Caki2 (cell line): ENCODE results near the gene FOXO3B. TPM values are rescaled to one million over a fixed set of nuclear protein-coding genes. Genes with fewer than 3 reads are reported as not detected.
A peak's percentile ranks its signal among the peaks of the same experiment; 100 is the strongest.
"Not testable (repeated sequence)": the region's sequence is repeated elsewhere in the genome, so short reads cannot be mapped to it uniquely, and the experiment has no call there.

Source experiments
- DNase-seq: peaks from one replicate; pipeline ENCODE4 v3.0.0-alpha.2; 2015; ENCODE audit warnings: low read depth
- in situ Hi-C: cut with HindIII; loops from 2 replicates; pipeline ENCODE4 v1.10.0; 2016; ENCODE audit warnings: low sequenced_read_pairs, low pct_unique_long_range_greater_than_20kb, mixed read lengths
- total RNA-seq: library from RNA; depleted of rRNA; stranded (reverse); fragments of >200 nt; shearing (Covaris generic); gene quantifications from 2 replicates; pipeline ENCODE4 v1.2.3, GENCODE V29; 2014; ENCODE audit warnings: low replicate concordance; rRNA removed

The FOXO3B gene
- 0.10 TPM in 1 of 2 replicates, not detected in the other for total RNA-seq

DNA sequence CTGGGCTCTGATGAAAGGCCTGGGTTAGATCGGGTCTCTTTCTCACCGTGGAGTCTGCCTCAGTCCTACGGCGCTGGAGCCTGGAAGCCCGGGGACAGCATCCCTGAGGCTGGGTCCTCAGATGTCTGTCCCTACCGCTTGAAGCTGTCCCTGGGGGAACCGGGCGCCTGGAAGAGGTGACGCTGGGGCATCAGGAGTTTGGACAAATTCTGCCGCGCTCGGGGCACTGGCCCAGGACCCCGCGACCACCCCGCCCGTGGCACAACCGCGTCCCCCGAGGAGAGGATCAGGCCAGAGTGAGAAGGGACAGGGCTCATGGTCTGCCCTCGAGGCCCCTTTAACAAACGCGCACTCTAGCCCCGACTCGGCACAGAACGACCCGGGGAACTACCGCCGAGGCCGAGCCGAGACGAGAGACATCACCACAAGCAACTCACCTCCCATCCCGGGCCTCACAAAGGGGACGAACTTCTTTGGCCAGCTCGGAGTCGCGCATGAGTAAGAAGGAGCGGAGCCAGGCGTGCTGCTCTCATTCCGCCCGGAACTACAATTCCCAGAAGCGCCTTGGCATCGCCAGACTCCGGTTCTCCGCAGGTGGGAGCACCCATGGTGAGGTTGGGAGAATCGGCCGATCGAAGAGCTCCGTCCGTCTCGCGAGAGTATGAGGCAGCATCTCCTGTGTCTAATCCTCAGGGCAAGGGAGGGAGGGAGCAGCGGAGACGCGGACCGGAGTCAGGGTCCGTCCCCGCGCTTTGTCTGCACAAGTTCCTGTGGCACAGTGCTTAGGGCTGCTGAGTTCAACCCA lies at the start of gene FOXO3B:
FOXO3B (minus strand) TSS at position 548 of the 805 bp plus-strand sequence. CDS start 663 bp downstream, outside the sequence.
- in situ Hi-C loops, result not testable (repeated sequence)
- peak; percentile 88 for DNase-seq

DNA sequence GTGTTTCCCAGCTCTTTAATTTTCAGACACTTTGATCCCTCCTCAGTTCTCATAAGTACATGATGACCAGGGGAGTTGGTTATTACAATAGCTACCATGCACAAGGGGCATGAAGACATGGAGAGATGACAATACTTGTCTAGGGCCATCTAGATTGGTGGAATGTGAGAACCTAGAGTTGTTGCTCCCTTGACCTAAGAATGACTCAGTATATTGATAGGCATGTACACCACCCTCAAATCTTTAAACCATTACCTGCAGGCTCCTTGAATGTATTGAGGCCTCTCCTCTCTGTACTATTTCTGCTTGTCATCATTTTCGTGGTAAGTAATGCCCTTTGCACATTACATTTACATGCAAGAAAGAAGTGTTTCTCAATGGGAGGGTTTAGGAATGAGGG lies 41.4 kb upstream of the FOXO3B start:
- DNase-seq, result peak; percentile 36
- in situ Hi-C loops, result not testable (repeated sequence)

DNA sequence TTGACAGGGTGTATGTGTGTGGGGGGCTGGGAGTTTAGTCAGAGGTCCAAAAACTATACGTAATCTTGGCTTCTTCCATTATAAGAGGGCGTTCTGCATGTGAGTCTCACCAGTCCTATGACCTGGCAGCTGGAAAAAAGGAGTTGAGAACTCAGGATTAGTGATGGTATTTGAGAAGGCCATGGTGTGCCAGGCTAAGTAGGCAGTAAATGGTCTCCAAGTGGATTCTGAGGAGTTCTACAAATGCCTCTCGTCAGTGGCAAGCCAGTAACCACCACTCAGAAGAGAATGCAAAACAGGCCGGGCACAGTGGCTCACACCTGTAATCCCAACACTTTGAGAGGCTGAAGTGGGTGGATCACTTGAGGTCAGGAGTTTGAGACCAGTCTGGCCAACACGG lies 40.5 kb upstream of the FOXO3B start:
- in situ Hi-C loops, result not testable (repeated sequence)
- peak; percentile 18 for DNase-seq

DNA sequence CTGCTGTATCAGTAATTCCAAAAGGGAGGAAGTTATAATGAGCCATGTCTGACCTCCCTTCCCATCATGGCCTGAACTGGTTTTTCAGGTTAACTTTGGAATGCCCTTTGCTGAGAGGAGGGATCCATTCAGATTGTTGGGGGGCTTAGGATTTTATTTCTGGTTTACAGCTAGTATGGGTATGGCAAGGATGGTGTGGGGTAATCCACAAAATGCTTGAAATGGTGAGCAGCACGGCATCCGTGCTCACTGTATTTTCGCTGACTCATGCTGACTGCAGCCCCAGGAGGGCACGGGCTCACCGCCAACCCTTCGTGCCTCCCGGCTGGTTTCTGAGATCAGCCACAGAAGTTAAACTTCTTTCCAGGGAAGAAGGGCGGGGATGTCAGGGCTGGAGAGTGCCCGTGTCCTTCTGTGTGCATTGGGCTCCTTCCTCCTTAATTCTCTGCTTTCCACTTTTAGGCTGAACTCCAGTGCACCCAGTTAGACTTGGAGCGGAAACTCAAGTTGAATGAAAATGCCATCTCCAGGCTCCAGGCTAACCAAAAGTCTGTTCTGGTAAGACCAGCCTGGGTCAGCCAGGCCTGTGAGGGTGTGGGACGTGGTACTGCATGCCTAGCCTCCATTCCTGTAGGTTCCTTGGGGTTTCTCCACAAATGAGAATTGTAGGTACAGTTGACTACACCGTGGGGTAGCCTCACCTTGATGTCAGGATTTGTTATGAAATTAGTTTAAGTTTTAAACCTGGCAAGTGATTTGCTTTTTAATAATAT lies 39.8 kb upstream of the FOXO3B start:
- in situ Hi-C loops, DNase-seq: not testable (repeated sequence)

DNA sequence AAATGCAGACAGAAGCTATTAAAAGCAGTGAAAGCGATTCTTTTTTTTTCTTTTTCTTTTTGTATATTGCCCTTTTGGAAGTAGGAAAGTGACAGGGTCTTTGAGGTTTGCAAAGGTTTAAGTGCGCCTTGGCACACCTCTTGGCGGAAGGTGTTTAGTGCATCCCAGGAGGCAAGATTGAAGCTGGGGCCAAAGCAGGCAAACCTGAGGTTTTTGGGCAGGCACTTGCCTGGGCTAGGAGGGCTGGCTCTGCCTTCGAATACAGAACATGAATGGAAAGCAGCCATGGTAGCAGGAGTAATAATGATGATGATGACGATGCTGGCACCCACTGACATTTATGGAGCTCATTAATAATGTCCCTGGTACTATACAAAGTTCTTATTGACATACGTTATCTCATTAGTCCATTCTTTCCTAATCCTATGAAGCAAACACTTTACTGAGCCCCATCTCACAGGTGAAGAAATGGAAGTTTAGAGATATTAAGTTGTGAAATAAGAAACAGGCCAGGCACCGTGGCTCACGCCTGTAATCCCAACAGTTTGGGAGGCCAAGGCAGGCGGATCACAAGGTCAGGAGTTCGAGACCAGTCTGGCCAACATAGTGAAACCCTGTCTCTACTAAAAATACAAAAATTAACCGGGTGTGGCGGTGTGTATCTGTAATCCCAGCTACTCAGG lies 37.5 kb upstream of the FOXO3B start:
- in situ Hi-C loops, DNase-seq: not testable (repeated sequence)

DNA sequence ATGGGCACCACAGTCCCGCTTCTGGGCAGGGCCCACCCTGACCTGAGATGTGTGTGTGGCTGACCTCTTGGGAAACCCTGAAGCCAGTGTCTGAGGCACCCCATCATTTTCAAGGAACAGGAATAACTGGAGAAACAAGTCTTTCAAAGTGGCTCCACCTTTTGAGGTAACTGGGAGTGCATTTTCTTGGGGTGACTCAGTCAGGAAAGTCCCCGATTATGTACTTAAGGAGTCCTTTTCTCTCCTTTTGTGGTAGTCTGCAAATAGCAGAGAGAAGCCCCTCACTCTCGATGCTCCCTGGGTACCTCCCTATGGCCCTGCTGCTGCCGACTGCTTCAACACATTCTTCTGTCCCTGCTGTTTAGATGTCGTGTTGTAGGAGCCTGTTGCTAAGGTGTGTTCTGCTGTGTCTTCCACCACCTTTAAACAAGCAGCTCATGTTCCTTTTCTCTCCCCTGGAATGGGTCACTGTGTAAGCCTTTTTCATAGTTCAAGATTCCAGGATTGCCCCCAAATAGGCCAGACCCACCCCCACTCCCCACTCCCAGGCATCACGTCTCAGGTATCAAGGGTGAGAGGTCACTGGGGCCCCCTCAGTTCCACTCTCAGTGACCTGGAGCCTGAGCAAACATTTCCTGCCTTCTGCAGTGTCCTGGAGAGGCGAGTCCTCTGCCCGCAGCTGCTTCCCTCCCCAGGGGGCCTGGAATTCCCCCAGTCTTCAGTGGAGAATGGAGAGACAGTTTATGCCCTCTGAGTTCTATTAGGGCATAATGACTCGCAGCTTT lies 36.7 kb upstream of the FOXO3B start:
- in situ Hi-C loops, result not testable (repeated sequence)
- DNase-seq, result peak; percentile 77

DNA sequence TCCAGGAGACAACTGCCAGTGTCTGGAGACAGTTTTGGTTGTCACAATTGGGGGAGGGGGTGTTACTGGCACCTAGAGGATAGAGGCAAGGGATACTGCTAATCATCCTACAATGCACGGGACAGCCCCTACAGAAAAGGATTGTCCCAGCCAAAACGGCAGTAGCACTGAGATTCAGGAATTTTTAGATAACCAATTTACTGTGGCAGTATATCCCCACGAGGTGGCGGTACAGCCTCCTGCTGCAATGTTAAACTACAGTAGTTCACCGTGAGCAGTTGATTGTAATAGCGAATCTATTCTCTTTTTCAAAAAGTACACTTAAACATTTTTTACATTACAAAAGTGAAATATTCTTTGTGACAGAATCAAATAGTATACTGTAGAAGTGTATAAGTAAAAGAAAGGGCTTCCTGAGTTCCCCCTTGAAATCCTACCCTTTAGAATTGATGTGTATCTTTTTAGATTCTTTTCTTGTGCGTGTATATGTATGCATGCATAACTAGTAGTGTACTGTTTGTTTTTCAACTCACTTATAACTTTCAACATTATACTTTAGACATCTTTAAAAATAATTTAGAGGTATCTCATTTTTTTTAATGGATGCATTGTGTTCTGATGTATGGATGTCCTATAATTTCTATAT lies 30.4 kb upstream of the FOXO3B start:
- DNase-seq, in situ Hi-C loops: not testable (repeated sequence)

DNA sequence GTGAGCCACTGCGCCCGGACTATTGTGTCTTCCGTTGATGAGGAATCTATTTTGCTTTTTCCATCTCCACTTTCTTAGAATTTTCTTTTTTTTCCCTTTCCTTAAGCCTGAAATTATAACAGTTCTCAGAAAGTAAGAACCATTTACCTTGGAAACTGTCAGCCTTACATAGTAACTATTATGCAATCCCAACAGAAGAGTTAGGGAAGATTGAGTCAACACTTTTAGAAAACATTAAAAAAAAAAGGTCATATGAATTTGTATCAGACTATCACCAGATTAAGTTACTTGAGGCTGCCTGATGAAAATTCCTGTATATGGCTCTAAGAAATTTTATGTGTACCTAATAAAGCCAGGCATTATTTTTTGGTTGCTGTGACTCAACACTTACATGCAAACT lies 26.1 kb upstream of the FOXO3B start:
- in situ Hi-C loops, DNase-seq: not testable (repeated sequence)

DNA sequence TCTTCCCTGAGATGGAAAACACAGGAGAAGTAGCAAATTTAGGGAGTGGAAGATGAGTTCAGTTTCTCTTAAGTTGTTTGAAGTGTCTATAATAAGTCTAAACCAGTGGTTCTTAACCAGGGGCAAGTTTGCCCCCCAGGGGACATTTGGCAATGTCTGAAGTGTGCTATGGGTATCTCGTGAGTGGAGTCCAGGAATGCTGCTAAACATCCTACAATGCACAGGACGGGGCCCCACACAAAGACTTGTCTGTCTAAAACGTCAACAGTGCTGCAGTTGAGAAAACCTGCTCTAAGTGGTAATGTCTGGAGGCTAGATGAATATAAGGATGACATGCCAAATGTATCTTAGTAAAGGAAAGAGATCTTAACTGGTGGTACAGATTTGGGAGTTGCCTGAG lies 23.8 kb upstream of the FOXO3B start:
- in situ Hi-C loops, result not testable (repeated sequence)

DNA sequence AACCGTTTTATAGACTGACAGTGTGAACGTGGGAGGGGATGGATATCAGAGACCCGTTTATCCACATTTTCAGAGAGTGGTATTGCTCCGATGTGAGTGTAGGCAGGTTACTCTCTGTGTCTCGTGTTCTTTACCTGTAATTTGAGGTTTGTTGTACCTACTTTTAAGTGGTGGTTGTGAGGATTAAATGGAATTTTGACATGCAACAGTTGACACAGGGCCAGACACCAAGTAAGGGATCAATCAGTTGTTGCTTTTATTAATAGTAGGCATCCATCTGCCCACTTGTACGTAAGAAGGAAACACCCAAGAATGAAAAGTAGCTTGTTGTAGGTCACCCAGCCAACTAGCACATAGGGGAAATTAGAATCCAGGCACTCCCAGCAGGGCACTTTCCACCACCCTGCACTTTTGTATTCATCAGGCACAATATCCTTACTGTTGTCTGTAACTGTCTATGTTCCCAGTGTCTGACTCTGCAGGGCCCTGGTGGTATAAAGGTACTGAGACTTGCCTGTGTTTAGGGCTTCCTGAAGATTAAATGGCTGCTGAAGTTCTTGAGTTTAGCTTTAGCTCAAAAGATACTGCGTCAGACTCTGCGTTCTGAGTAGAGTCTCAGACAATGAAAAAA lies 16.5 kb upstream of the FOXO3B start:
- DNase-seq, in situ Hi-C loops: not testable (repeated sequence)

More for the DNA sequence above, 23.8 kb upstream of the FOXO3B start:
- DNase-seq, result not testable (repeated sequence)

DNA sequence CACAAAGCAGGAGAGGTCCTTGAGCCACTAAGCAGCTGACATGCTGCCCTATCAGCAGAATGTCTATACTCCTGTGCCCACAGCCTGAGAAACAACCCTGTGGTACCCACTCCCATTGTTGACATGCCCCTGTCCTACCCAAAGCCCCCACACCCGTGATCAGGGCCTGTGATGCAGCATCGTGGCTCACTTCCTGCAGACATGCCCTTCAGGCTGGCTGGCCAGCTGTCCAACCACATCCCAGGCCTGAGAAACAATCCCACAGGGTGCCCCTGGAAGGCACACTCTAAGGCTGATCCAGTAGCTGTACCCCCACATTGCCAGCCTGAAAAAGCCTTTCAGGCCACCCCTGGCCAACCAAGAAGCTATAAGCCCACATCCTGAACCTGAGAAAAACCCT lies 13.0 kb upstream of the FOXO3B start:
- DNase-seq, in situ Hi-C loops: not testable (repeated sequence)

DNA sequence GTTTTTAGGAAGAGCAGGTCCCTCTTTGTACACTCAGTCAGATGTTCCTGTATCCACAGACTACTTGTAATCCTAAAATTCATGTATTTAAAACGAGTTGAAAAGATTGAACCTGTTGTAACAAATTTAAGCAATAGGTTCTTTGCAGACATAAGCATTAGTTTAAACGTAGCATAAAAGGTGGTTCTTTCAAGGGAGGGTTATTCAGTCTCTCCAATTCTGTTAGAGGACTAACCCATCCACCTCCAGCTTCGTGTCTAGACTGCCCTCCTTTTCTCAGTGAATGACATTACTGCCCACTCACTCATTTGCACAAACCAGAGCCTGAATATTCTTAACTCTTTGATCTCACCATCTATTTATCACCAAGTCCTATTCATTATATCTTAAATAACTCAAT lies 554 bp upstream of the FOXO3B start:
- DNase-seq, in situ Hi-C loops: not testable (repeated sequence)

DNA sequence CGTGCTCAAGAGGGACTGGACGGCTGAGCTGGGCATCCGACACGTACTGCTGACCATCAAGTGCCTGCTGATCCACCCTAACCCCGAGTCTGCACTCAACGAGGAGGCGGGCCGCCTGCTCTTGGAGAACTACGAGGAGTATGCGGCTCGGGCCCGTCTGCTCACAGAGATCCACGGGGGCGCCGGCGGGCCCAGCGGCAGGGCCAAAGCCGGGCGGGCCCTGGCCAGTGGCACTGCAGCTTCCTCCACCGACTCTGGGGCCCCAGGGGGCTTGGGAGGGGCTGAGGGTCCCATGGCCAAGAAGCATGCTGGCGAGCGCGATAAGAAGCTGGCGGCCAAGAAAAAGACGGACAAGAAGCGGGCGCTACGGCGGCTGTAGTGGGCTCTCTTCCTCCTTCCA lies 4.7 kb downstream of the FOXO3B start:
- DNase-seq, in situ Hi-C loops: not testable (repeated sequence)

DNA sequence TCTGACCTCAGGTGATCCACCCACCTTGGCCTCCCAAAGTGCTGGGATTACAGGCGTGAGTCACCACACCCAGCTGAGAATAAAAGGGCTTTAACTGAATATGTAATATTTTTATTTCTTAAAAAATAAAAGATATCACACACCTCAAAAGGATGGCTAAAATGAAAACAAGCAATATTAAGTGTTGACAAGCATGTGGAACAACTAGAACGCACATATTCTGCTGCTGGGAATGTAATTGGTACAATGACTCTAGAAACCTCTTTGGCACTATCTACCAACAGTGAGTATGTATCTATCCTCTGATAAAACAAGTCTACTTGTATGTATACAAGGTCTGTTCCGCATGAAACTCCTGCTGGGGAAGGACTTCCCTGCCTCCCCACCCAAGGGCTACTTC lies 5.2 kb downstream of the FOXO3B start:
- in situ Hi-C loops, DNase-seq: not testable (repeated sequence)

DNA sequence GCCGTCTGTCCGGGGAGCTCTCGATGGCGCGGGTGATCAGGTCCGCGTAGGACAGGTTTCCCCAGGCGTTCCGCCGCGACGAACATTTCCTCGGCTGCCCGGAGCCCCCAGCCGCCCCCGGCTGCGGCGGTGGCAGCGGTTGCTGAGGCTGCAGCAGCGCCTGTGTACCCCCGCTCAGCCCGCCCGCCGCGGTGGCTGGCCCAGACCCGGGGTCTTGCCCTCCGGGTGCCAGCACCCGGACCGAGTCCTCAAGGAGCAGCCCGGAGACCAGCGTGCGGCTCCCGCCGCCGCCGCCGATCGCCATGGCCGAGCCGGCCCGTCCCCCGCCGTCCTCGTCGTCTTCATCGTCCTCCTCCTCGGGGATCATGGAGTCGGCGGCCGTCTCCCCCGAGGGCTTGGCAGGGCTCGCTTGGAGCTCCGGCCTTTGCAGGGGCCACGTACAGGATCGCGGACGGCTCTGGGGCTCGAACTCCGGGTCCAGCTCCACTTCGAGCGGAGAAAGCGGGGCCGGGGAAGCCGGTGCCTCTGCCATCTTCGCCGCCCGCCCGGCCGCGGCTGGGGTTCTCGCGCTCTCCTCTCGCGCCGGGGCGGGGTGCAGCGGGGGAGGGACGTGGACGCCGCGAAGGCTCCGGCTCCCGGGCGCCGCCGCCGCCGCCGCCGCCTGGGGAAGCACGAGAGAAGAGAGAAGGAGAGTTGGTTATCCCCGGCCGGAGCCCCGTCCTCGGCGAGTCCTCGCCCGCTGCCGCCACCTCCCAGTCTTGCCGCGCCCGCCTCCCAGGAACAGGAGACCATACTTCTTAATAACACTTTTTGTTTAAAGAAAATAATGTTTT lies 9.5 kb downstream of the FOXO3B start:
- DNase-seq, in situ Hi-C loops: not testable (repeated sequence)

DNA sequence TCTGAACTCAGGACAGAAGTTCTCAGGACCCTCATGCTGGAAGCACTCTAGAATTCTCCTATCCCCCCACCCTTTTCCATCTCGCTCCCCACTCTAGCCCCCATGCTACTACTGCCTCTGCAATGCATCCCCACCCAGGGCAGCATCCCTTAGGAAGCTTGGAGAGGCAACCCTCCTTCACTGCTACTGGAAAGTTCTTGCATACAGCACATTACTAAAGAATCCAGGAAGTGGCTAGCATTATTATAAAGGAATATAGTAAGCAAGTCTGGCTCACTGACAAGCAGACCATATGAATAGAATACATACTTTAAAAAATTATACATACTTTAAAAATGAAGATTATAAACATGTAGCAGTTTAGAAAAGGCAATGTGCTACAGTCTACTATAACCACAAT lies 13.5 kb downstream of the FOXO3B start:
- in situ Hi-C loops, DNase-seq: not testable (repeated sequence)
